ENCODE data around the gene MMP24OS.

DNA sequence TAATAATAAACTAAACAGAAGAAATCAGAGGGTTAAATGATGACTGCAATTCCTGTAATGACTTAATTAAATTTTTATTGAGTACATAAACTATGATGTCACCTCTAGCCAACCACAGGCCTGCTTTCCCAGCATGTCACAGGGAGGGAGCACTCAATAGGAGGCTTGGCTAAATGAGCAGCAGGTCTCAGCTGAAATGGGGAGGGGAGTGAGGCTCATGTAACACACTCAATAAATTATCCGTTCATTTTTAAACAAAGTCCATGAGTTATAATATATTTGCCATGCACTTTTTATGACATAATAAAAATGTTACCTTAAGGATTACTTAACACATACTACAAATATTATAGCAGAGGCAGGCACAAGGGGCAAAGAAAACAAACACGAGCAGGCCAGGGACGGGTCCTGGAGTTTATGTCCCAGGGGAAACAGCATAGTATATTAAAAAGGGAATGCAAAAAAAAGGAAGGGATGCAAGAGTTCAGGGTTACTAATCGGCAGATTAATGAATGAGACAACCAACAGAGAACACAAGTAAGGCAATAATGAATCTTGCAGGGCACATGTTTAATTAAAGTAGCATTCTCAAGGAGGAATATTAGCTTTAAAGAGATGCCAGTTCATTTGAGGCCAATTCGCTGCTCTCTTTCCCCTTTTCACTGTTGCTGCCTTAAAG, 41.4 kb upstream of the MMP24OS start:
- TF ChIP-seq, protein P1, sequence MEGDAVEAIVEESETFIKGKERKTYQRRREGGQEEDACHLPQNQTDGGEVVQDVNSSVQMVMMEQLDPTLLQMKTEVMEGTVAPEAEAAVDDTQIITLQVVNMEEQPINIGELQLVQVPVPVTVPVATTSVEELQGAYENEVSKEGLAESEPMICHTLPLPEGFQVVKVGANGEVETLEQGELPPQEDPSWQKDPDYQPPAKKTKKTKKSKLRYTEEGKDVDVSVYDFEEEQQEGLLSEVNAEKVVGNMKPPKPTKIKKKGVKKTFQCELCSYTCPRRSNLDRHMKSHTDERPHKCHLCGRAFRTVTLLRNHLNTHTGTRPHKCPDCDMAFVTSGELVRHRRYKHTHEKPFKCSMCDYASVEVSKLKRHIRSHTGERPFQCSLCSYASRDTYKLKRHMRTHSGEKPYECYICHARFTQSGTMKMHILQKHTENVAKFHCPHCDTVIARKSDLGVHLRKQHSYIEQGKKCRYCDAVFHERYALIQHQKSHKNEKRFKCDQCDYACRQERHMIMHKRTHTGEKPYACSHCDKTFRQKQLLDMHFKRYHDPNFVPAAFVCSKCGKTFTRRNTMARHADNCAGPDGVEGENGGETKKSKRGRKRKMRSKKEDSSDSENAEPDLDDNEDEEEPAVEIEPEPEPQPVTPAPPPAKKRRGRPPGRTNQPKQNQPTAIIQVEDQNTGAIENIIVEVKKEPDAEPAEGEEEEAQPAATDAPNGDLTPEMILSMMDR (IDR thresholded peaks at IDR 0.05): no peak
- TF ChIP-seq POLR2A (IDR thresholded peaks at IDR 0.05): no peak
